SK-N-SH (cell line): ENCODE results near the gene LRRC8D. TPM values are rescaled to one million over a fixed set of nuclear protein-coding genes. Genes with fewer than 3 reads are reported as not detected.

Source experiments
- CTCF ChIA-PET: fragments of 300-600, 350-600 bp; formaldehyde crosslinking; extraction: SDS; loops from one replicate; lab custom pipeline; 2021; lab: Yijun Ruan, JAX
- POLR2A ChIA-PET: fragments of 350-600 bp; sonication (Branson Sonifier 250); formaldehyde crosslinking; extraction: SDS; loops from one replicate; lab custom pipeline; 2020; ENCODE audit warnings: antibody characterized with exemption, inconsistent platforms; lab: Yijun Ruan, JAX
- DNase-seq: peaks from one replicate; pipeline ENCODE4 v3.0.0; 2012
- H2AFZ ChIP-seq: fragments of 200-600 bp; sonication (generic); 2 replicates; pipeline ENCODE4 v1.8.1; 2016; ENCODE audit warnings: antibody characterized with exemption, mild to moderate bottlenecking, low read depth
- H3F3A ChIP-seq: fragments of 200-600 bp; sonication (generic); replicated peaks from 2 replicates; pipeline ENCODE3; 2016; ENCODE audit warnings: antibody characterized with exemption, mild to moderate bottlenecking; ENCODE audit not compliant: insufficient read depth
- H3K27ac ChIP-seq, 2 experiments: fragments of 200-500 bp in 1 of 2; fragments of 200-600 bp in 1 of 2; sonication (Bioruptor generic) in 1 of 2; sonication (generic), shearing (Covaris generic) in 1 of 2; 2 replicates each; pipeline versions ENCODE4 v1.5.1 to v1.6.1; 2014 to 2016; ENCODE audit warnings: low read depth in 2 of 2, inconsistent platforms in 1 of 2, low read length in 1 of 2, mild to moderate bottlenecking in 1 of 2, mixed read lengths in 1 of 2
- H3K27me3 ChIP-seq: fragments of 200-600 bp; sonication (generic), shearing (Covaris generic); 2 replicates; pipeline ENCODE4 v1.6.1; 2016; ENCODE audit warnings: mixed run types; ENCODE audit not compliant: insufficient read depth
- H3K36me3 ChIP-seq, 2 experiments: fragments of 200-500 bp in 1 of 2; fragments of 200-600 bp in 1 of 2; sonication (Bioruptor generic) in 1 of 2; sonication (generic) in 1 of 2; replicated peaks in 1 of 2; 2 replicates each; pipeline versions ENCODE3 to v1.5.1; 2014 to 2016; ENCODE audit warnings: low read length in 1 of 2, mild to moderate bottlenecking in 1 of 2; ENCODE audit not compliant: insufficient read depth in 2 of 2, control insufficient read depth in 1 of 2
- H3K4me1 ChIP-seq, 2 experiments: fragments of 200-500 bp in 1 of 2; fragments of 200-600 bp in 1 of 2; sonication (Bioruptor generic) in 1 of 2; sonication (generic), shearing (Covaris generic) in 1 of 2; 2 replicates each; pipeline versions ENCODE4 v1.5.1 to v1.6.1; 2014 to 2016; ENCODE audit warnings: low read depth in 1 of 2, low read length in 1 of 2, mixed run types in 1 of 2; ENCODE audit not compliant: insufficient read depth in 2 of 2, control insufficient read depth in 1 of 2
- H3K4me2 ChIP-seq: fragments of 200-600 bp; sonication (generic), shearing (Covaris generic); 2 replicates; pipeline ENCODE4 v1.6.1; 2017; ENCODE audit warnings: mixed run types
- H3K4me3 ChIP-seq, 2 experiments: fragments of 200-500 bp in 1 of 2; fragments of 200-600 bp in 1 of 2; sonication (Bioruptor generic) in 1 of 2; sonication (generic), shearing (Covaris generic) in 1 of 2; 2 replicates each; pipeline versions ENCODE4 v1.5.1 to v1.8.1; 2014 to 2016; ENCODE audit warnings: low read depth in 2 of 2, inconsistent platforms in 1 of 2, low read length in 1 of 2, mild to moderate bottlenecking in 1 of 2, mixed read lengths in 1 of 2, moderate library complexity in 1 of 2
- H3K79me2 ChIP-seq: fragments of 200-600 bp; sonication (generic); 2 replicates; pipeline ENCODE4 v1.8.1; 2017; ENCODE audit warnings: mild to moderate bottlenecking; ENCODE audit not compliant: insufficient read depth
- H3K9ac ChIP-seq: fragments of 200-600 bp; sonication (generic); 2 replicates; pipeline ENCODE4 v1.6.1; 2017; ENCODE audit warnings: mixed run types
- H3K9me2 ChIP-seq: fragments of 200-600 bp; sonication (generic); 2 replicates; pipeline ENCODE4 v1.6.1; 2017; ENCODE audit warnings: mixed run types
- H3K9me3 ChIP-seq: fragments of 200-600 bp; sonication (generic); 2 replicates; pipeline ENCODE4 v1.6.1; 2017; ENCODE audit warnings: mixed run types, mild to moderate bottlenecking, moderate library complexity
- H4K20me1 ChIP-seq: fragments of 200-600 bp; sonication (generic); 2 replicates; pipeline ENCODE4 v1.6.1; 2017; ENCODE audit warnings: mild to moderate bottlenecking, mixed run types; ENCODE audit not compliant: insufficient read depth
- CTCF ChIP-seq: fragments of 200-600 bp; sonication (generic); IDR thresholded peaks from 2 replicates; pipeline ENCODE4 v1.6.1; 2017; ENCODE audit warnings: antibody characterized with exemption, mild to moderate bottlenecking, moderate library complexity
- ELF1 ChIP-seq: IDR thresholded peaks from 2 replicates; pipeline ENCODE4 v1.4.0; 2012
- EZH2phosphoT487 ChIP-seq: fragments of 200-600 bp; sonication (generic); IDR thresholded peaks from 2 replicates; pipeline ENCODE4 v1.6.1; 2017; ENCODE audit warnings: low read depth, mixed run types, mild to moderate bottlenecking, antibody characterized with exemption, moderate library complexity, borderline replicate concordance
- FOXJ3 ChIP-seq: sonication (generic); formaldehyde crosslinking; IDR thresholded peaks from 2 replicates; pipeline ENCODE4 v1.5.1; 2020; ENCODE audit warnings: mild to moderate bottlenecking, missing genetic modification reagents
- FOXM1 ChIP-seq: IDR thresholded peaks from 2 replicates; pipeline ENCODE4 v1.4.0; 2012; ENCODE audit warnings: low read depth, mild to moderate bottlenecking
- JUND ChIP-seq: IDR thresholded peaks from 2 replicates; pipeline ENCODE4 v1.4.0; 2012
- MXI1 ChIP-seq: IDR thresholded peaks from 2 replicates; pipeline ENCODE4 v1.6.1; 2012; ENCODE audit warnings: mild to moderate bottlenecking, low read depth, low read length, improper control_type of control experiment
- NFIC ChIP-seq: IDR thresholded peaks from 2 replicates; pipeline ENCODE4 v1.4.0; 2012; ENCODE audit warnings: borderline replicate concordance
- POLR2AphosphoS5 ChIP-seq: IDR thresholded peaks from 2 replicates; pipeline ENCODE4 v1.6.1; 2012; ENCODE audit warnings: low read depth, low read length
- RCOR1 ChIP-seq: fragments of 150-350 bp; IDR thresholded peaks from 2 replicates; pipeline ENCODE4 v1.6.1; 2017; ENCODE audit warnings: antibody characterized with exemption, low read length
- RFX5 ChIP-seq: IDR thresholded peaks from 2 replicates; pipeline ENCODE4 v1.6.1; 2012; ENCODE audit warnings: mild to moderate bottlenecking, improper control_type of control experiment, low read length
- RXRA ChIP-seq: IDR thresholded peaks from 2 replicates; pipeline ENCODE4 v1.4.0; 2012; ENCODE audit warnings: low read depth, mild to moderate bottlenecking, borderline replicate concordance
- SMC3 ChIP-seq: IDR thresholded peaks from 2 replicates; pipeline ENCODE4 v1.6.1; 2012; ENCODE audit warnings: low read depth, low read length, improper control_type of control experiment
- TCF12 ChIP-seq: IDR thresholded peaks from 2 replicates; pipeline ENCODE4 v1.4.0; 2012
- TEAD4 ChIP-seq: IDR thresholded peaks from 2 replicates; pipeline ENCODE4 v1.4.0; 2012; ENCODE audit warnings: mild to moderate bottlenecking, borderline replicate concordance; ENCODE audit not compliant: insufficient read depth
- USF1 ChIP-seq: IDR thresholded peaks from 2 replicates; pipeline ENCODE4 v1.4.0; 2012; ENCODE audit warnings: low read depth, borderline replicate concordance
- WGBS: methylation state at CpG from one replicate; pipeline ENCODE4 v1.1.6; 2017; ENCODE audit warnings: low lambda C conversion rate; 5-methylcytosine and 5-hydroxymethylcytosine counted together
- polyA plus RNA-seq, 3 experiments: library from polyadenylated mRNA; depleted of rRNA; stranded (reverse); fragments of >200 nt; gene quantifications; 2 replicates each; pipeline ENCODE4 v1.2.3, GENCODE V29; 2012
- TF ChIP-seq, protein P1 (sequence below): fragments of 150-350 bp; IDR thresholded peaks from 2 replicates; pipeline ENCODE4 v1.6.1; 2017; ENCODE audit warnings: antibody characterized with exemption, low read length, low read depth, borderline replicate concordance
- TF ChIP-seq, protein P2 (sequence below): IDR thresholded peaks from 2 replicates; pipeline ENCODE4 v1.6.1; 2012; ENCODE audit warnings: mild to moderate bottlenecking, low read depth, low read length, moderate library complexity

LRRC8D gene
- polyA plus RNA-seq, 1 of the 3 experiments (the other 2 are of a cell fraction) = 15.0 TPM

DNA sequence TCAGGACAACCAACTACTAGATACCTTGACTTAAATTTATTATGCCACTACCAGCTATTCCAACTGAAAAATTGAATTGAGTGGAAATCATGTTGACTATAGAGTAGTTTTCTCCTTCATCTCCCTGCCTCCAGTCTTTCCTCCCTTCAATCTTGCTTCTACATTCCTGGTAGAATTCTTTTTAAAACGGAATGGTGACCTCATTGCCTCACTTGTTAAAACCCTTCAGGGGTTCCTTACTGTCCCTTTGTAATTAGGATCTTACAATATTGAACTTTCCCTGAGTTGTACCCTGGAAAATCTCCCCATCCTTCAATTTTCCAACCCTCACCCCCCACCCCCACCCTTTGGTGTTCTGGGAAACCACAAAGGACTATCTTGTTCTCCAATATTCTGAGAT, 91.2 kb downstream of the LRRC8D start (continued):
- TF ChIP-seq SMC3 = no peak
- no peak for TF ChIP-seq POLR2AphosphoS5
- no peak for TF ChIP-seq CTCF
- TF ChIP-seq TCF12 = no peak

- Histone ChIP-seq H3K27ac (no peak overlapping the region), H4K20me1 (no peaks in the 10 kb centered on the region), H3K9ac (no peak overlapping the region), H3K36me3 (no peaks in the 10 kb centered on the region), H3K79me2 (no peaks in the 10 kb centered on the region), H3K4me3 (no peak overlapping the region), H3K9me3 (no peaks in the 10 kb centered on the region), H2AFZ (no peak overlapping the region), H3K9me2 (no peaks in the 10 kb centered on the region), H3K4me1 (peaks cover 4 to 24% of the 10 kb centered on the region in 2 experiments; a peak in 3 of 4 replicates), H3F3A (peaks cover 17% of the 10 kb centered on the region), H3K4me2 (no peak overlapping the region), H3K27me3 (no peaks in the 10 kb centered on the region)
- TF ChIP-seq CTCF (no peak), FOXM1 (no peak), FOXJ3 (CRISPR knock-in tag) (no peak), TEAD4 (no peak), EZH2phosphoT487 (no peak), NFIC (no peak), RFX5 (no peak), TCF12 (no peak), USF1 (no peak), MXI1 (no peak), SMC3 (no peak), RXRA (no peak), POLR2AphosphoS5 (no peak), JUND (no peak), RCOR1 (no peak), ELF1 (no peak)
- TF ChIP-seq, protein P1, sequence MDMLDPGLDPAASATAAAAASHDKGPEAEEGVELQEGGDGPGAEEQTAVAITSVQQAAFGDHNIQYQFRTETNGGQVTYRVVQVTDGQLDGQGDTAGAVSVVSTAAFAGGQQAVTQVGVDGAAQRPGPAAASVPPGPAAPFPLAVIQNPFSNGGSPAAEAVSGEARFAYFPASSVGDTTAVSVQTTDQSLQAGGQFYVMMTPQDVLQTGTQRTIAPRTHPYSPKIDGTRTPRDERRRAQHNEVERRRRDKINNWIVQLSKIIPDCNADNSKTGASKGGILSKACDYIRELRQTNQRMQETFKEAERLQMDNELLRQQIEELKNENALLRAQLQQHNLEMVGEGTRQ = no peak
- TF ChIP-seq, protein P2, sequence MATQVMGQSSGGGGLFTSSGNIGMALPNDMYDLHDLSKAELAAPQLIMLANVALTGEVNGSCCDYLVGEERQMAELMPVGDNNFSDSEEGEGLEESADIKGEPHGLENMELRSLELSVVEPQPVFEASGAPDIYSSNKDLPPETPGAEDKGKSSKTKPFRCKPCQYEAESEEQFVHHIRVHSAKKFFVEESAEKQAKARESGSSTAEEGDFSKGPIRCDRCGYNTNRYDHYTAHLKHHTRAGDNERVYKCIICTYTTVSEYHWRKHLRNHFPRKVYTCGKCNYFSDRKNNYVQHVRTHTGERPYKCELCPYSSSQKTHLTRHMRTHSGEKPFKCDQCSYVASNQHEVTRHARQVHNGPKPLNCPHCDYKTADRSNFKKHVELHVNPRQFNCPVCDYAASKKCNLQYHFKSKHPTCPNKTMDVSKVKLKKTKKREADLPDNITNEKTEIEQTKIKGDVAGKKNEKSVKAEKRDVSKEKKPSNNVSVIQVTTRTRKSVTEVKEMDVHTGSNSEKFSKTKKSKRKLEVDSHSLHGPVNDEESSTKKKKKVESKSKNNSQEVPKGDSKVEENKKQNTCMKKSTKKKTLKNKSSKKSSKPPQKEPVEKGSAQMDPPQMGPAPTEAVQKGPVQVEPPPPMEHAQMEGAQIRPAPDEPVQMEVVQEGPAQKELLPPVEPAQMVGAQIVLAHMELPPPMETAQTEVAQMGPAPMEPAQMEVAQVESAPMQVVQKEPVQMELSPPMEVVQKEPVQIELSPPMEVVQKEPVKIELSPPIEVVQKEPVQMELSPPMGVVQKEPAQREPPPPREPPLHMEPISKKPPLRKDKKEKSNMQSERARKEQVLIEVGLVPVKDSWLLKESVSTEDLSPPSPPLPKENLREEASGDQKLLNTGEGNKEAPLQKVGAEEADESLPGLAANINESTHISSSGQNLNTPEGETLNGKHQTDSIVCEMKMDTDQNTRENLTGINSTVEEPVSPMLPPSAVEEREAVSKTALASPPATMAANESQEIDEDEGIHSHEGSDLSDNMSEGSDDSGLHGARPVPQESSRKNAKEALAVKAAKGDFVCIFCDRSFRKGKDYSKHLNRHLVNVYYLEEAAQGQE = no peak
- WGBS = 97% methylated on average over 4 of the region's 4 CpGs
- DNase-seq = no peak
- CTCF ChIA-PET = no interaction called here
- POLR2A ChIA-PET = no interaction called here
Observed at GRCh38 chr1:89913353-89914095, 92.7 kb downstream of the LRRC8D start.
